Heart left ventricle (tissue), 13 donors: ENCODE measurements around the gene KCNK6.

ENCODE experiments used
- POLR2A ChIP-seq, 2 donors: fragments of 450-650 bp; IDR thresholded peaks; one replicate each; pipeline ENCODE4 v1.6.1; 2017; ENCODE audit warnings: antibody characterized with exemption in 2 of 2, mild to moderate bottlenecking in 2 of 2, moderate library complexity in 2 of 2
- TF ChIP-seq, protein P1 (sequence below), 12 donors: fragments of 200-600 bp; sonication (generic) in 4 of 12; IDR thresholded peaks; one replicate each; pipeline versions ENCODE4 v1.5.0 to v1.8.0; 2018 to 2022; ENCODE audit warnings: antibody characterized with exemption in 12 of 12, mild to moderate bottlenecking in 5 of 12
- donor health status: ischemic (EF 13 %, LVEDD 7.1; RV severe dilation, severe dysfunction).
- donor health status: DM: no; HTN: yes; CAD: no.
- donor health status: DM: no; HTN: no; CAD: no.
- donor health status: ischemic (EF 25% LVEDD 6.9; RV normal size, moderate dysfunction).
- donor health status: ischemic (EF 25% LVEDD 5.7; RV mildly dilated, moderate dysfunction).
- donor health status: ischemic (EF 35%, LVEDD 5.7; RV mildly dilated, moderate dysfunction).
- donor health status: nonischemic (EF 11% LVEDD 7.7; RV severe dilation, severe dysfunction).
- donor health status: DM: yes; HTN: yes; CAD: no.
- donor health status: PGD.
- donor health status: ischemic (EF 29% LVEDD 5.4; RV normal size, mild dysfunction).
- donor health status: nonischemic (EF 23%, LVEDD 6.1; RV moderate dilation, normal function).

DNA sequence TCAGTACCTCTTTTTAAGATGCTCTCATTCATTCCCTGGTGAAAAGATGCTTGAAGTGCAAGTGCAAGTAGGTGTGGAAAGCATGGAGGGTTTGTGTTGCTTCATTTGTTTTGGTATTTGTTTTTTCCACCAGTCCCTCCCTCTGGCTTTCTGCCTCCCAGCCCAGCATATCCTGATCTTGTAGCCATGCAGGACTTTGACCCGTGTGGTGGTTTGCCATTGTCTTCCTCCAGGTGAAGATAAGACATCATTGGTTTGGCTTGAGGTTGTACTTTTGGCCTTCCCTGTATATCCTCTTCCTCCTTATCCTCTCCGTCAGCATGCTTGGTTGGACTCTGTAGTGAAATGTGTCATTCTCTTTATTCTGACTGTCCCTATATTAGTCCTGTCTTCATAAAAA, 46.1 kb upstream of the KCNK6 start:
- TF ChIP-seq, protein P1, sequence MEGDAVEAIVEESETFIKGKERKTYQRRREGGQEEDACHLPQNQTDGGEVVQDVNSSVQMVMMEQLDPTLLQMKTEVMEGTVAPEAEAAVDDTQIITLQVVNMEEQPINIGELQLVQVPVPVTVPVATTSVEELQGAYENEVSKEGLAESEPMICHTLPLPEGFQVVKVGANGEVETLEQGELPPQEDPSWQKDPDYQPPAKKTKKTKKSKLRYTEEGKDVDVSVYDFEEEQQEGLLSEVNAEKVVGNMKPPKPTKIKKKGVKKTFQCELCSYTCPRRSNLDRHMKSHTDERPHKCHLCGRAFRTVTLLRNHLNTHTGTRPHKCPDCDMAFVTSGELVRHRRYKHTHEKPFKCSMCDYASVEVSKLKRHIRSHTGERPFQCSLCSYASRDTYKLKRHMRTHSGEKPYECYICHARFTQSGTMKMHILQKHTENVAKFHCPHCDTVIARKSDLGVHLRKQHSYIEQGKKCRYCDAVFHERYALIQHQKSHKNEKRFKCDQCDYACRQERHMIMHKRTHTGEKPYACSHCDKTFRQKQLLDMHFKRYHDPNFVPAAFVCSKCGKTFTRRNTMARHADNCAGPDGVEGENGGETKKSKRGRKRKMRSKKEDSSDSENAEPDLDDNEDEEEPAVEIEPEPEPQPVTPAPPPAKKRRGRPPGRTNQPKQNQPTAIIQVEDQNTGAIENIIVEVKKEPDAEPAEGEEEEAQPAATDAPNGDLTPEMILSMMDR (IDR thresholded peaks at IDR 0.05): no peak
- TF ChIP-seq POLR2A (IDR thresholded peaks at IDR 0.05): no peak
